Amniotic epithelial cell (primary cell): ENCODE data around the gene CYTL1.
A peak's percentile ranks its signal among the peaks of the same experiment; 100 is the strongest.
"Not testable (repeated sequence)": the region's sequence is repeated elsewhere in the genome, so short reads cannot be mapped to it uniquely, and the experiment has no call there.

ENCODE experiments used
- DNase-seq: peaks from one replicate; pipeline ENCODE4 v3.0.0-alpha.2; 2010; ENCODE audit warnings: low read depth

The CYTL1 gene, protein sequence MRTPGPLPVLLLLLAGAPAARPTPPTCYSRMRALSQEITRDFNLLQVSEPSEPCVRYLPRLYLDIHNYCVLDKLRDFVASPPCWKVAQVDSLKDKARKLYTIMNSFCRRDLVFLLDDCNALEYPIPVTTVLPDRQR

DNA sequence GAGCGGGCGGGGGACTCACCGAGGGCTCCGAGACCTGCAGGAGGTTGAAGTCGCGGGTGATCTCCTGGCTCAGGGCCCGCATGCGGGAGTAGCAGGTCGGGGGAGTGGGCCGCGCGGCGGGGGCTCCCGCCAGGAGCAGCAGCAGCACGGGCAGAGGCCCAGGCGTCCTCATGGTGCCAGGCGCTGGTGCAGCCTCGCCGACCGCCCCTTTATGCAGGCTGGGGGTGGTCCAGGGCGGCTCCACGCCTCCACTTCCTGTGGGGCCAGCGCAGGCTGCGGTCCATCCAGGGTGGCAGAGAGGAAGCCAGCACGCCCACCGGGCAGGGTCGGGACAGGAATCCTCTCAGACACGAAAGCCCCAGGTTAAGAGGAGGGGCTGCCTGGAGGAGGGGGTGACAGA, at the start of gene CYTL1:
Gene CYTL1 (minus strand): TSS at position 185 of the 400 bp plus-strand sequence. CDS start 13 bp downstream, at position 172.
- no peak for DNase-seq

DNA sequence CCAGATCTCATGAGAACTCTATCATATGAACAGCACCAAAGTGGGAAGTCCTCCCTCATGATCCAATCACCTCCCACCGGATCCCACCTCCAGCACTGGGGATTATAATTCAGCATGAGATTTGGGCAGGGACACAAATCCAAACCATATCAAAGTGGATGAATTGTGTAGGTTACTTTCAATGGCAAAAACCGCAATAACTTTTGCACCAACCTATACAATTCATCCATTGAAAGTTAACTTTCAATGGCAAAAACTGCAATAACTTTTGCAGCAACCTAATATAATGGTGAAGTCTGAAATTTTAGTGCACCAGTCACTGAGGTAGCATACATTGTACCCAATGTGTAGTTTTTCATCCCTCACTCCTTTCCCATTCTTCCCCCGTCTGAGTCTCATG, 48.6 kb upstream of the CYTL1 start:
- DNase-seq: no peak

DNA sequence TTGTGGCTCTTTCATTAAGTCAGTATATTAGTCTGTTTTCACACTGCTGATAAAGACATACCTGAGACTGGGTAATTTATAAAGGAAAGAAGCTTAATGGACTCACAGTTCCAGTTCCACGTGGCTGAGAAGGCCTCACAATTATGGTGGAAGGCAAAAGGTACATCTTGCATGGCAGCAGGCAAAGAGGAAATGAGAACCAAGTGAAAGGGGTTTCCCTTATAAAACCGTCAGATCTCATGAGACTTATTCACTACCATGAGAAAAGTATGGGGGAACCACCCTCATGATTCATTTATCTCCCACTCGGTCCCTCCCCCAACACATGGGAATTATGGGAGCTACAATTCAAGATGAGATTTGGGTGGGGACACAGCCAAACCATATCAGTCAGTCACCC, 47.7 kb upstream of the CYTL1 start:
- not testable (repeated sequence) for DNase-seq

DNA sequence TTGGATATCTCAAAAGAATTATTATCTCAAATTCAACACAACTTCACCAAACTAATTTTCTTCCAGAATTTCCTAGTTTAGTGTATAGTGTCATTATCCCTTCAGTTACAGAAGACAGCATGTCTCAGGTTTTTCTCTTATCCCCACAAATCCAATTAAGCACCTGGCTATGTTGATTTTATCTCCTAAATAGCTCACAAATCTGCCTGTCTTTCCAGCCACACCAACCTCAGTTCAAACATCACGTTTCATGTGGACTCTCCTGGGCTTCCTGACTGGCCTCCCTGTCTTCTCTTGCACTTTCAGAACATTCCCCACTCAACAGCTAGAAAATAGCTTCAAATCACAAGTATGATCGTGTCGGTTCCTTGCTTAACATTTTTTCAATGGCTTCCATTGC, 46.8 kb upstream of the CYTL1 start:
- DNase-seq: no peak

DNA sequence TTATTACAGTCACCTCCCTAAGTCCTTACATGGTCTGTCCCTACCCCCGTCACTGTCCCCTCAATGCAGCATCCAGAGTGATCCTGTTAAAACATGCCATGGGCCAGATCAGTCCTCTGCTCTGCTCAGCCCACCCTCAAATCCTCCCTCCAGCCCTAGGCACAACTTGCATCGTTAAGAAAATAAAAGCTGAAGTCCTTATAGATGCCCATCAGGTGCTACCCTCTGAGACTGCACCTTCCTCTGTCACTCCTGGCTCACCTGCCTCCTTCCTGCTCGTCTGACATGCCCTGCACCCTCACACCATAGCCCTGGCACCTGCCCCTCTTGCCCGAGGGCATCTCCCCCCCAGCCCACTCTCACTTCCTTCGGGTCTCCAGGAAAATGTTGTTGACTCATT, 36.2 kb upstream of the CYTL1 start:
- no peak for DNase-seq

DNA sequence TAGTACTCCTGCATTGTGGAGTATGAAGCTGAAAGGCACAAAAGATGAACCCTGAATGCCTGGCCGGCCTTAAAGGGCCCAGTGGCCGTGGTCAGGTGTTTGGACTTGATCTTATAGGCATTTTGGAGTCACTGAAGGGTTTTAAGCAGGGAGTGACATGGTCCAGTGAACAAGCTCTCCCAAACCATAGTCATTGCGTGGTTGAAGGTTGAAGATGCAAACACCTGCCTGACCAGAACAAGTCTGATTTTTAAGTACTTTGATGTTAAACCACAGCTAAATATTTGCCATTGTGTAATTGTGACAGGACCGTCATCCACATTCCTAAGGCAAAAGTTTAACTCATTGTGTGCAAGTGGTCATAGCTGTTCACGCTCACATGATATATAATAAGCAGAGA, 35.3 kb upstream of the CYTL1 start:
- DNase-seq: no peak

DNA sequence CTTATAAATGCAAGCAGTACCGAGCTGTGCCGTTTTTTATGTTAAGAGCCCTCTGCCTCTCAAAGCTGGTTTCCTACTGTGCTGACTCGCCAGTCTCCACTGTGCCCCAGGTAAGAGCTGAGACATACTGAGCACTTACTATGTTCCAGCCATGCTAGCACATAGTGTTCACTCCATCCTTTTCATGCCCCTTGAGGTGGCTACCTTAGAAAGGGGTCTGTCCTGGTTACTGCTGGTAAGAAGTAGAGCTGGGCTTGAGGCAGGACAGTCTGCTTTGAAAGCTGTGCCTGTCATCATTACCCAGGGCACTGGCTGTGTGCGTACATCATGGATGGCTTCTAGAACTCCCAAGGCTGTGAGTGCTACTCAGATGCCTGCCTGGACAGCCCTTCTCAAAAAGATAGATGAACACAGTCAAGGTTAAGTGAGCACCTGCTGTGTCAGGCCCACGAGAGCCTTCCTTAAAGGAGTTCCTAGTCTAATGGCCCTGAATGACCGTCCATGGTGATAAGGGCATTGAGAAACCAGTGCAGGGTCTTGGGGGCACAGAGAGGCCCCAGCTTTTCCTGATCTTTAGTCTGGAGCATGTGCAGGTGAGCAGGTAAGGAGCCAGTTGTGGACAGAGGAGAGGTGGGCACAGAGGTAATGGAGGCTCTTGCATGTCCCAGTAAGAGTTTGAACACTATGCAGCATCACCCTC, 33.6 kb upstream of the CYTL1 start:
- no peak for DNase-seq

DNA sequence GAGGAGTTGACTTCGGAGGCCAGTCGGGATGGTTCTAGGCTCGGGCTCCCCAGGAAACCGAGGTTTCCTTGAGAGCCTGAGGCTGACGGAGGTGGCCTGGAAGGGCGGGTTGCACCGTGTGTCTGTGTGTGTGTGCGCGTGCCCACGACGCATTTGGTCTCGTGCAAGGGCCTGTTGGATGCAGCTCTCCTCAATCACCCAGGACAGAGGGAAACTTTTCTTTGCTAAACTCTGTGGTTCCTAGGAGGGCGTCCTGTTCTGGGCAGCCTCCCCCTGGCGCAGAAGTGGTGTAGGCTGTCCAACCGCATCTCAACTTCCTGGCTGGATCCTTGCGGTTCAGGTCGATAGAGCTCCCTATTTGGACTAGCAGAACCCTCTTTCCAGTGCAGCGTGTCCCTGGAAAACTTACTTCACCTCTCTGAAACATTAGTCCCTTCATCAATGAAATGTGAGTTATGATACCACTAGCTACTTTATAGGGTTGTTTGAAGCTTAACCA, 33.0 kb upstream of the CYTL1 start:
- DNase-seq: no peak

DNA sequence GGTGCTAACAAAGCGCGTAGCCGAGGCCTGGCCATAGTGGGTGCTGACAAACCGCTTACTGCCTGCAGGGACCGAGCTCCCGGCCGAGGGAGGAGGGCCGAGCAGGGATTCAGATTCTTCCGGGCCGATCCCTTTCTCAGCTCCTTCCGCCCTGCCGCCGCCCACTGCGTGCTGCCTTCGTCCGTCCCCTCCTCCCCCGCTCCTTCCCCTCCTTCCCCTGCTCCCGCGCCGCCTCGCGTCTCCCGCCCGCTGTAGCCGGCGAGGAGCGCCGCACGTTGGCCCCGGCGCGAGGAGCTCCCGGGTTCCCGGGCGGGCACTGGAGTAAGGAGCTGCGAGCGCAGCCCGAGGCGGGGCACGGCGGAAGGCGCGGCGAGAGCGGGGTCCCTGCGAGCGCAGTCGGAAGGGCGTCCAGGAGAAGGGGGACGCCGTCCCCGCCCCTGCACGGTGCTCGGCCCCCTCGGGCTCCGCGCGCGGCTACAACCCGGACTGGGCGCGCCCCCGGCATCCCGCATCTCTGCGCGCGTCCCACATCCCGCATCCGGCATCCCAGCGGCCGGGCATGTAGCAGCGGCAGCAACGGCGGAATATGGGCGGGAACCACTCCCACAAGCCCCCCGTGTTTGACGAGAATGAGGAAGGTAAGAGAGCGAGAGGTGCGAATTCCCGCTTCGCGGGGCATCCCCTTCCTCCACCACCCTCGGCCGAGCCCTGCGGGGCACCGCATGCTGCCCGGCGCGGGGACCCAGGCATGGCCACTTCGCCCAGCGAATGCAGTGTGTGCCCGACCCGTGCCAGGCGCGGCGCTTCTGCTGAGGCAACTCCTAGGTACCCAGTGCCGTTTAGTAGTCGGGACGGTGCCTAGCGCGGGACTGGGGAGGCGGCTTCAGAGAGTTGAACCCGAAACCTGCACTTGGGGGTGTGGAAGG, 32.3 kb upstream of the CYTL1 start, which contains the start of gene STK32B:
Gene STK32B (plus strand): TSS at position 203 of the 926 bp plus-strand sequence.
- peak; percentile 70 for DNase-seq

DNA sequence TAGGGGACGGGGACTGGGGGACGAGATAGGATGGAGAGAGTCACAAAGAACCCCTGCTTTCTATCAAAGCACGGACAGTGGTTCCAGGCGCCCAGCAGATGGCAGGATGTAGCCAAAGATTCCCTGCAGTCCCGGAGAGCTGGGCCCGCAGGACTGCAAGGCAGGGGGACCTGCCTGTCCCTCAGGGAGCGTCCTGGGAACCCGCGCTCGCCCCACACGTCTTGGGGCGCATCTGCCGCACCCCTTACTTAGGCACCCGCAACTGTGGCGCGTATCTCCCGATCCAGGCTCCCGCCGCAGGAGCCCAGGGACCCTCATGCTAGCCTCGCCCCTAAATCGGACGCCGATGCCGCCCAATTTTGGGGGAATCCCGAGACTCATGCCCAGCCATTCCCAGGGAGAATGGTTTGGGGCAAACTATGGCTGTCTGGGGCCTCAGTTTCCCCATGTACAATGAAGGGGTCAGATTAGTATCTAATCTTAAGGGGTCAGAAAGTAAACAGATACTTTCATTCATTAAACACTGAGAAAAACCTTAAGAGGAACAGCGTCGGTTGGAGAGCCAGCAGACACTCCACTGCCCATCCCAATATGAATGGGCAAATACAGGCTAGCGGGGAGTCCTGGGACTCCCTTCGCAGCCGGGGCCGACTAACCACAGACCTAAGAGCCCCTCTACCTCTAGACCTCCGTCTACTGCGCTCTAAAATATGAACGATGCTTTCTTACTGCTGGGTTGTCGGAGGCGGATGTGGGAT, 31.4 kb upstream of the CYTL1 start:
- peak; percentile 67 for DNase-seq

DNA sequence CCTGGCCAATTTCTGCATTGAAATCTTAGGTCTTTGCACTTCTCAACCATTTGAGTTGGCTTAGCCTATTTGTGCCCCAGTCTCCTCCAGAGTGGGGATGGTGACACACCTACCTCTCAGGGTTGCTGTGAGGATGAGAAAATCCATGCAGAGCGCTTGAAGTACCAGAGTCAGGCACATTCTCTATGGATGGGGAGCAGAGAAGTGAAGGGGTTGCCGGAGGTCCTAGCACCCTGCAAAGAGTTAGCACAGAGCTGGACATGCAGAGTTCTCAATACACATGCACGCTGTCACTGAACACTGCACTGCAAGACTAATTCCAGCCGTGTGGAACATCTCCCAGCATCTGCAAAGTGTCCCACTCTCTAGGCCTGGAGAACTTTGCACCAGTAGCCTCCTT, 29.5 kb upstream of the CYTL1 start:
- no peak for DNase-seq

DNA sequence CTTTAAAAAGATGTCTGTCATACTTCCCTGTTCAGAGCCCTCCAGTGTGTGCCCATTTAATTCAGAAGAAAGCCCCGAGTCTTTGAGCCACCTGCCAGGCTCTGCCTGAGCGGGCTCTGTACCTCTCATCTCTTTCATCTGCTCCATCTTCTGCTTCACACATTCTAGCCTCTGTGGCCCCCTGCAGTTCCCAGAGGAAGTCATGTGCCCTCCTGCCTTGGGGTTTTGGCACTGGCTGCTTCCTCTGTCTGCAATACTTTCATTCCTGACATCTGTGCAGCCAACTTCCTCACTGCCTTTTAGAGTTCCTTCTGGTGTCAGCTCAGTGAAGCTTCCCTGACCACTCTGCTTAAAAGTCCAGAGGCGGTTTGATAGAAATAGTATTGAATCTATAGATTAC, 25.8 kb upstream of the CYTL1 start:
- DNase-seq: no peak

DNA sequence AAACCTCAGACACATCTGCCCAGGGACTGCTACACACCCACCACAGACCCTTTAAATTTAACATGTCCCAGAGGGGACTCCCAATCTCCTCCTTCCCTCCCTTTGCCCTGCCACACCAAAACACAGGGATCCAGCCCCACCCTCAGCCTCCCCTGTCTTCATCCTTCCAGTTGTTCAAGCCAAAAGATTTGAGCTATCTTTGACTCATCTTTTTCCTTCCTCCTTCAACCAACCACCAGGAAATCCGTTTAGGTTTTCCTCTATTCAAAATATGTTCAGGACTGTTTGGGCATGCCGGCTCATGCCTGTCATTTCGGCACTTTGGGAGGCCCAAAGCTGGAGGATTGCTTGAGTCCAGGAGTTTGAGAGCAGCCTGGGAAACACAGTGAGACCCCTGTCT, 25.1 kb upstream of the CYTL1 start:
- DNase-seq: no peak

DNA sequence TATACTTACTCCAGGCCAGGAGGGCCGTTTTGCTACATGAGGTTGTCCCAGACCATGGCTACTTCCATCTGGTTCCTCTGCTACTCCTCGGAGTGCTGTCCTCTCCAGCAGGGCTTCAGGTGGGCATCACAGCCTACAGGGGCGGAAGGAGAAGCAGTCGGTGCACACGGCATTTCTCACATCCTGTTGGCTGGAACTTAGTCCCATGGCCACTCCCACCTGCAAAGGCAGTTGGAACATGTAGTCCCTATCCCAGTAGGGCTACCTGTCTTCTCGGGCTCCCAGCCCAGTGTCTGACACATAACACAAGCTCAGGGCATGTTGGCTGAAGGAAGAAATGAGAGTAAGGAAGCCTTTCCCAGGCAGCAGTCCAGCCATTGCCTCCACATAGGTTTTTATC, 24.3 kb upstream of the CYTL1 start:
- no peak for DNase-seq

DNA sequence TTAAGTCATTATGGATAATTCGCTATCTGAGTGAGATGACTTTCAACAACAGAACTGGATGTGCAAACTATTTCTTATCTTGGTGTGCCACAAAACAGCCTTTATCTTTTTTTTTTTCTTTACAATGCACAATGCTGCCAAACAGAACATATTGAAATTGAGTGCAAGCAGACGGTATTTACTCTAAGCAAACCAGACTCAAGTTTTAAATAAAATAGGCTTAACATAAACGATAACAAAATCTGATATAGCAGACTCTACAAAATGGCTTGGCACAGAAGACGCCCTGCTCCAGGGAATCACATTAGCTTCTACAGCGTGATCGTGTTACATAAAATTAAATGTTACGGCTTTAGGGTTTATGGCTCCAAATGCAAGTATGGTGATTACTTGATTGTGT, 22.4 kb upstream of the CYTL1 start:
- no peak for DNase-seq

DNA sequence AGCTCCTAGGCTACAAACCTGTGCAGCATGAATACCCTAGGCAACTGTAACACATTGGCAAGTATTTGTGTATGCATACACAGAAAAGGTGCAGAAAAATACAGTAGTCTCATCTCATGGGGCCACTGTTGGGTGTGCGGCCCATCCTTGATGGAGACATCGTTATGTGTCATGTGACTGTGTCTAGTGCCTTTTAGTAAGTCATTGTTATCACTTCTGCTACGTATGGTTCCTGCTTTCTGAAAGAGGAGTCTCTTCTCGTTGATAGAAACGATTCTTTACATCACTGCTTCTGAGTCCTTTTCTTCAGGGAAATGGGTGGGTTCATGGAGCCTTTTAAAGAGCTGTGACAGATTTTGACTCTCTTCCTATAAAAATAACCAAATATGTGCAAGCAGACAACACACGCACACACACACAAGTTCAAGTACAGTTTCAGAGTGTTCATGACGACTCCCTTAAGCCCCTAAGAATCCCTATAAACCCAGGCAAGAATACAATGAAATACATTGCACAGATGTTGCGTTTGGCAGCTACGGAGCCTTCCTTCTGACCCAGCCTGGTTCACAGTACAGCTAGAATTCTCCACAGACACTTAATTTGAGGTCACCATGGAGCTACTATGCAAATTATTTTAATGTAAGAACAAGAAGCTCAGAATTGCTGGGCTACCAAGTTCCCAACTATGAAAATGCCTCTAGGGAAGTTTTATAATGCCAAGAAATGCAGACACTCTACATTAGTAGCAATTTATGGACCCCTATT, 21.8 kb upstream of the CYTL1 start:
- DNase-seq: no peak

DNA sequence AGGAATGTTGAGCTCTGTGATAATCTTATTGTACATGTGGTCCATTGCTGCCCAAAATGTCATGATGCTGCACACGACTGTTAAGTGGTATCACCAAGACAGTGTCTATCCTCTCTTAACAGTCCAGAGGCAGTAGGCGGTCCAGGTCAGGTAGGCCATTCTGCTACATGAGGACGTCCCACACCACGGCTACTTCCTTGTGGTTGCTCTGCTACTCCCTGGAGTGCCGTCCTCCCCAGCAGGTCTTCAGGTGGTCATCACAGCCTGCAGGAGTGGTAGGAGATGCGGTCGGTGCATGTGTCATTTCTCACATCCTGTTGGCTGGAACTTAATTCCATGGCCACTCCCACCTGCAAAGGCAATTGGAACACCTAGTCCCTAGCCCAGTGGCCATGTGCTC, 20.5 kb upstream of the CYTL1 start:
- no peak for DNase-seq

DNA sequence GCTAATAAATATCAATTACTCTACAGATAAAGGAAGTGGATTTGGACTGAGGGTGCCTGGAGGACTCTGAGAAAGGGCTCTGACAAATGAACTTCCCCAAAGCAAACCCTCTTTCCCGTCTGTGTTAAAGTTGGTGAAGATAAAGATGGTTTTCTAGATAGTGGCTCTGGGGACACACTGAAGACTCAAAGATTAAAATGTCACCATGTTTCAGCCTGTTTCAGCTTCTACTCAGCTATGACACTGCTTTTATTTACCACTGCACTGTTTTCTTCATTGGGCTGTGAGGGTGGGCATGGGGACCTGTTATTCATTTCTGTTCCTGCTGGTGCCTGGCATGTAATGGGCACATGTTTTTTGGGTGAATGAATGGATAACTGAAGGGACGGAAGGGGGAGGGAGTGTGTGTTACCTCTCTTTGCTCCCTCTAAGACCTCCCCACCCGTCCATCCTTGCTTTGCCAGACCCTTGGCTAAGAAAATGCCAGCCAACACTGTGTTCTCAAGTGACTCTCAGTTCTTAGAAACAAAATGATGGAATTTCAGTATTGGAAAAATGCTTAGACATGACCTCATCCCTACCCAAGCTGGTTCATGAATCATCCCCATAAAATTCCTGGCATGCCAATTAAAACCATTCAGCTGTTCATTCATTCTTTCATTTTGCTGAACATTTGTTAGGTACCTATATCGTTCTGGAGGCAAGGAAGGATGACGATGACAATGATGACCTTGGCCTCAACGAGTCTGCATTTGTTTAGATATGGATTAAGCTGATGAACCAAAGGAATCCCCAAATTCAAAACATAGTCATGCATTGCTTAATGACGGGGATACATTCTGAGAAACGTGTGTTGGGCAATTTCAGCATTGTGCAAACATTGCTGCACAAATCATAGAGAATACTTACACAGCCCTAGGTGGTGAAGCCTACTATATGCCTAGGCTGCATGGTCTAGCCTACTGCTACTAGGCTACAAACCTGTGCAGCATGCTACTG, 18.6 kb upstream of the CYTL1 start:
- DNase-seq: peak; percentile 96

DNA sequence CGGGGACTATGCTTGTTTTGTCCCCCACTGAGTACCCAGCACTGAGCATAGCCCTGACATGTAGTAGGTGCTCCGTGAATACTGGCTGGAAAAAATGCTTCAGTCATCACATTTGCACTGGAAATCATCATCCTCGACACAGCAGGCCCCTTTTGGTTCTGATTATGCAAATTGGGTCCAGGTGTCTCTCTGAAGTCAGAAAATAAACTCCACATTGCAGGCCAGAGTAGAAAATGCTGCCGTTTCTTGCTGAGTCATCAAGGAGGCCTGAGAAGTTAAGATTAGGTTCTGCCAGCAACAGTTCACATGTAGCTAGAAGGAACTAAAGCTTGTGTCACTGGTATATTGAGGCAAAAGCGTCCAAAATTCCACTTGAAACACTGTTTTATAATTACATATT, 17.0 kb upstream of the CYTL1 start:
- DNase-seq: peak; percentile 59

DNA sequence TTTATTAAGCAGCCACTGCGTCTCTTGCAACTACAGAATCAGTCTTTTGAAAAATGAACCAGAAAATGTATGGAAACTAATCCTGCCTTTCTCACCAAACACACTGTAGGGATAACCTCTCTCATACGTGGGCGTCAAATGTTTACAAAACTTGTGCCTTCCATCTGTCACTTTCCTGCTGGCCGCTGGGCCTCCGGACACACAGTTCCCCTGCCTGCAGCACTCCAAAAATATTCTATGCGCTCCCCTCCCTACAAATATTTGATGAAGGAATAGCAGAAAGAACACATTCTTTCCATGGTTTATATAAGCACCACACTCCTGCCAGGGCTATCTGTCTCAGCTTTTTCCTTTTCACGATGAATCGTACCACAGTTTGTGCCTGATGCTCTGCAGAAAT, 14.9 kb upstream of the CYTL1 start:
- no peak for DNase-seq
